ENCODE data around the gene ZNF677. TPM values are rescaled to one million over a fixed set of nuclear protein-coding genes. Genes with fewer than 3 reads are reported as not detected.
A peak's percentile ranks its signal among the peaks of the same experiment; 100 is the strongest.

The ZNF677 gene
- total and polyA plus RNA-seq, 7 donors, result 3.3 to 9.7 (median 6.8) TPM

- ATAC-seq, result peak; percentile 96 to 99 (median 98)
- intact Hi-C loops (cut with DNase I), result loop anchor here (5.0 to 10.0 kb wide), 3 partner anchors 55 to 198 kb away; partner anchors contain the start of genes ZNF525 (in 1 of the 2), ZNF677 (in 1 of the 2) and ZNF765 (in 1 of the 2)
- 1 to 3% (median 2%) methylated on average over 32 to 42 of the region's 42 CpGs for WGBS, 3 donors
Observed at GRCh38 chr19:53196777-53197396, 57.8 kb downstream of the ZNF677 start.

DNA sequence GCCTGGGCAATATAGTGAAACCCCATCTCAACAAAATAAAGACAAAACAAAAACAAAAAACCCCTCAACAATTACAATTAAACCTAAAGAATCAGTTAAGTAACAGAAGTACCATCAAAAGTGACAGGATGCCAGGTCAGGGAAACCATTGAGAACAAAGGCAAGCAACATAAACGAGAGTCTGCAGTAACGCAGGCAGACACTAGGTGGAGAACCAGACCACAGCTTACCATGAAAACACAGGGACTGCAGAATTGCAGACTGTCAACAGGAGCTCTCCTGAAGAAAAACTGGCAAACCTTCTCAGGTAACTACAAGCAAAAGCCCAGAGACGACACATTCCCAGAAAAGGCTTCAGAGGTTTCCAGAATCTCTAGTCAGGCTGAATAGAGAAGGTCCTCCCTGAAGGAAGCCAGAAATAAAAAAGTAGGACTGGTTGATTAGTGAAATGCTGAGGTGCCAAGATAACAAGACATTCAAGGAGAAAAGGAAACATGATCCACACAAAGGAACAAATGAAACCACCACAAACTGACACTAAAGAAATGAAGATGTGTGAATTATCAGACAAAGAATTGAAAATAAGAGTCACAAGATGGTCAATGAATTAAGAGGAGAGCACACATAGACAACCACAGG lies 59.3 kb downstream of the ZNF677 start:
- WGBS, 3 donors, result 0 to 1% (median 0%) methylated on average over 3 of the region's 3 CpGs
- H3K27me3 ChIP-seq (ENCODE audit: insufficient read depth in 3 of 3, low read length in 2 of 3), result peaks cover 0 to 4% (median 4%) of the 10 kb centered on the region in 3 donors
- DNase-seq (peak; percentile 57 to 72), ATAC-seq (peak in 3 of 4 donors; percentile 45 to 63 (median 51))
- peaks cover 3% of the 10 kb centered on the region for H3K4me1 ChIP-seq
- intact Hi-C loops (cut with DNase I), result loop anchor here (5.0 to 10.0 kb wide), 3 partner anchors 57 to 199 kb away; partner anchors contain the start of genes ZNF525 (in 1 of the 2), ZNF677 (in 1 of the 2) and ZNF765 (in 1 of the 2)
- H3K27ac ChIP-seq, result no peak overlapping the region
- H3K4me3 ChIP-seq, result no peak overlapping the region
- H3K9me3 ChIP-seq, result peaks cover 11% of the 10 kb centered on the region
- H3K36me3 ChIP-seq (ENCODE audit: insufficient read depth in 1 of 2, low read depth in 1 of 2), result peaks cover 0 to 4% of the 10 kb centered on the region in 2 donors
- TF ChIP-seq CTCF (IDR thresholded peaks at IDR 0.05), result peak; percentile 79

More at GRCh38 chr19:53196777-53197396, 57.8 kb downstream of the ZNF677 start:
- peak; percentile 98 to 99 for DNase-seq
- Histone ChIP-seq H3K9me3 (peaks cover 11% of the 10 kb centered on the region), H3K27me3 (ENCODE audit: insufficient read depth in 3 of 3, low read length in 2 of 3) (peaks cover 0 to 4% (median under 1%) of the 10 kb centered on the region in 3 donors), H3K4me3 (peak overlapping the region; percentile 70), H3K4me1 (peaks cover 3% of the 10 kb centered on the region), H3K36me3 (ENCODE audit: insufficient read depth in 1 of 2, low read depth in 1 of 2) (peaks cover 0 to 8% of the 10 kb centered on the region in 2 donors), H3K27ac (peak overlapping the region; percentile 56)
- TF ChIP-seq CTCF (IDR thresholded peaks at IDR 0.05), result no peak

- Histone ChIP-seq H3K27ac (no peak overlapping the region), H3K36me3 (ENCODE audit: insufficient read depth in 1 of 2, low read depth in 1 of 2) (peaks cover 0 to 4% of the 10 kb centered on the region in 2 donors), H3K9me3 (peaks cover 11% of the 10 kb centered on the region), H3K27me3 (ENCODE audit: insufficient read depth in 3 of 3, low read length in 2 of 3) (peaks cover 0 to 4% (median 4%) of the 10 kb centered on the region in 3 donors), H3K4me1 (peaks cover 3% of the 10 kb centered on the region), H3K4me3 (peak overlapping the region; percentile 86)
- intact Hi-C loops (cut with DNase I), result loop anchor here in 1 of 2 donors (10.0 kb wide), 2 partner anchors 171 to 201 kb away; partner anchors contain the start of genes ZNF525 and ZNF765
- ATAC-seq (no peak), DNase-seq (no peak)
- WGBS, 3 donors, result 57 to 59% (median 58%) methylated on average over 12 of the region's 12 CpGs
- TF ChIP-seq CTCF (IDR thresholded peaks at IDR 0.05), result no peak
Observed at GRCh38 chr19:53193535-53194222, 61.0 kb downstream of the ZNF677 start.

DNA sequence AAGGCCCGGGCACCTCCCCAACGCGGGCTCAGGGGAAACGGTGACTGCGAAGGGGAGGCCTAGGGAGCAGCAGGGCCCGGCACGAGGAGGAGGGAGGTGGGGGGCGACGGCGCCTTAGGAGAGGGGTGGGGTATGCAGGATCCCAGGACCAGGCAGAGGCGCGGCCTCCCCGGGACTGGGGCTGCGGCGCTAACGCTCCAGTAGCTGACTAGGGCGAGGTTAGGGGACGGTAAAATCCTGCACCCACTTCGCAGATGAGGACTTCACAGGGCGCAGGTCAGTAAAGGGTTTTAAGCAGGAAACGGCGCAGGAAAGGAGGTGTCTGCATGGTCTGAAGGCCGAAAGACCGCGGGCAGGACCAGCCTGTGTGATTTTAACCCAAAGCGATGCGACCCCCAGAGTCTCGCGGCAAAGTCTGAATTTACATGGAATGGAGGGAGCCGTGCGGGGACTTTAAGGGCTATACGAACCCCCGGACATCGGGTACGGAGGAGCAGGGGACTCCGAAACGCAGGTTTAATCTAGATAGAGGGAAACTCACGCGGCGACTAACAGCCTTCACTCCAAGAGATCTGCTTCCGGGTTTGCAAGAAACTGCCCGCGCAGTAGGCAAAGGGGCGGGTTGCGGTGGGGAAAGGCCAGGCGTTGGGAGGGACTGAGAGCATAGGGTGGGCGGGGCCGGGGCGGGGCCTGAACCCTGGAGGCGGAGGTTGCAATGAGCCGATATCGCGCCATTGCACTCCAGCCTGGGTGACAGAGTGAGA lies 61.7 kb downstream of the ZNF677 start, which contains the start of gene ZNF665:
Gene ZNF665 (minus strand): TSS at position 588 of the 764 bp plus-strand sequence. CDS start 10,460 bp downstream, outside the sequence.
- ATAC-seq (peak; percentile 69 to 82 (median 75)), DNase-seq (peak; percentile 88 to 91)
- H3K27me3 ChIP-seq (ENCODE audit: insufficient read depth in 3 of 3, low read length in 2 of 3), result peaks cover 0 to 4% (median 4%) of the 10 kb centered on the region in 3 donors
- peaks cover 0 to 4% of the 10 kb centered on the region in 2 donors for H3K36me3 ChIP-seq (ENCODE audit: insufficient read depth in 1 of 2, low read depth in 1 of 2)
- intact Hi-C loops (cut with DNase I), result loop anchor here in 1 of 2 donors (10.0 kb wide), 2 partner anchors 172 to 202 kb away; partner anchors contain the start of genes ZNF525 and ZNF765
- peak within 1 kb of the TSS; percentile 50 for H3K27ac ChIP-seq
- H3K9me3 ChIP-seq, result peaks cover 5% of the 10 kb centered on the region
- peaks cover 3% of the 10 kb centered on the region for H3K4me1 ChIP-seq
- peak within 1 kb of the TSS; percentile 86 for H3K4me3 ChIP-seq
- WGBS, 3 donors, result 1% methylated on average over 51 to 53 of the region's 53 CpGs
- no peak for TF ChIP-seq CTCF (IDR thresholded peaks at IDR 0.05)

Measured in psoas muscle (tissue), 8 donors.